Pons (tissue), 1 donor: ENCODE results near the gene EDRF1.
"Not testable (repeated sequence)": the region's sequence is repeated elsewhere in the genome, so short reads cannot be mapped to it uniquely, and the experiment has no call there.

Experiments
- DNase-seq: peaks from one replicate; pipeline ENCODE4 v3.0.0-alpha.2; 2016; ENCODE audit warnings: low spot score

EDRF1 gene

GRCh38 chr10:125707541-125708468, 11.7 kb upstream of the EDRF1 start:
- DNase-seq, result no peak

- no peak for DNase-seq
These were observed 10.5 kb upstream of the EDRF1 start for GRCh38 chr10:125708971-125709503.

DNA sequence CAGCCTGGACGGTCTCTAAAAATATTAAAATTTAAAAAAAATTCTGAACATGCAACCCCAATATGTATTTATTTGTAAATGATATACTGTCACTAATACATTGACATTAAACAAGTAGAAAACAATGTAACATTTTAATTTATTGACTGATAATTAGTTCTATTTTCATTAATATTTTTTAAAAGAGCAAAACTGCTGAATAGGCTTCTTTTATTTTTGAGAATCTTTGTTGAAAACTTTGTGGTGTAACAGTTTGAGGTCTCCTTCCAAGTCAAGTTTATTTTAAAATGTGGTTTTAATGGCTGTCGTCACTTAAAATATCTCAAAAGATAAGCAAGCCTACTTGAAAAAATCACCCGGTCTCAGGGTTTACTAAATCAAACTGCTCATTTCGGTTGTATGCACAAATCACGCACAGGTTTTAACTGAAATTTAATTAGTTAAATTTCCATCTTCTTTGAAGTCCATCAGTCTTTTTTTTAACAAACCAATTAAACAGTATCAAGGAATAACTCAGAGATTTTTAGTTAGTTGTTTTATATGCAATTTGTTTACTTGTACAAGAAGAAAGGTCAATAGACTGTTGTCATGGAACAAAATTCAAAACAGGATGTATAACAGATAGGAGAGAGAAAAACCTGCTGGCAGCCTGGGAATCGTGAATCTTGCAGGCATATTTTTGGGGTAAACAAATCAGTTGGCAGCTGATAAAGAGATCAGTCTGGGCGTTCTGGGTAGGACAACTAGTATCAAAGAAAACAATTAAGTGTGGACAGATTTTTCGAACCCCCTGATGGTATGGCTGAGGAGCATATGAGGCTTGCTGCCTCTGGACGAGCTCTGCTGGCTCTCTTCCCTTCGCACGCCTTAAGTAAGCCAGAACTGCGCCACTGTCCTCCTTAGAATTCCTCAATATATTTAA, 9.7 kb upstream of the EDRF1 start:
- DNase-seq, result no peak

GRCh38 chr10:125711110-125711750, 8.3 kb upstream of the EDRF1 start:
- no peak for DNase-seq

DNA sequence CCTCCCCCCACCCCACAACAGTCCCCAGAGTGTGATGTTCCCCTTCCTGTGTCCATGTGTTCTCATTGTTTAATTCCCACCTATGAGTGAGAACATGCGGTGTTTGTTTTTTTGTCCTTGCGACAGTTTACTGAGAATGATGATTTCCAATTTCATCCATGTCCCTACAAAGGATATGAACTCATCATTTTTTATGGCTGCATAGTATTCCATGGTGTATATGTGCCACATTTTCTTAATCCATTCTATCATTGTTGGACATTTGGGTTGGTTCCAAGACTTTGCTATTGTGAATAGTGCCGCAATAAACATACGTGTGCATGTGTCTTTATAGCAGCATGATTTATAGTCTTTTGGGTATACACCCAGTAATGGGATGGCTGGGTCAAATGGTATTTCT, 4.8 kb upstream of the EDRF1 start:
- not testable (repeated sequence) for DNase-seq

DNA sequence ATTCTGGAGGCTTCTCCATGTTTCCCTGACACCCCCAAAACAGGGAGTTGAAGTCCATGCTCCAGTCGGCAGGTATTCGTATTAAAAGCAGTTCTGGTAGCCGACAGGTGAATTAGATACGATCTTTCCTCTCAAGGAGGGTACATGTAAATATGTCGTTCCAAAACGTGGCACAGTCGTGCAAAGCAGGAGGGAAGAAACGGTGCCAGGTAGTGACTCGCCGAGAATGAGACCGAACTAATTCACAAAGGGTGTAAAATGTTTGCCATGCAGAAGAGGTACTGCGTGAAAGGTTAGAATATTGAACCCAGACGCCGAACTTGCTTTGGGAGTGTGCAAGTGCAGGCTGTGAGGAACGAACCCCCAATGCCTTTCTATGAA, 483 bp downstream of the EDRF1 start:
- peak; percentile 18 for DNase-seq

- DNase-seq, result no peak
These were observed 1.5 kb downstream of the EDRF1 start for GRCh38 chr10:125721035-125721434.

- no peak for DNase-seq
These were observed 3.3 kb downstream of the EDRF1 start for GRCh38 chr10:125722811-125723210.

- DNase-seq, result no peak
These were observed 7.4 kb downstream of the EDRF1 start for GRCh38 chr10:125726914-125727313.

GRCh38 chr10:125727436-125727835, 7.9 kb downstream of the EDRF1 start:
- no peak for DNase-seq

- DNase-seq, result no peak
These were observed 14.6 kb downstream of the EDRF1 start for GRCh38 chr10:125734148-125734547.

- no peak for DNase-seq
These were observed 15.3 kb downstream of the EDRF1 start for GRCh38 chr10:125734823-125735222.

- DNase-seq, result no peak
These were observed 18.7 kb downstream of the EDRF1 start for GRCh38 chr10:125738206-125738605.

DNA sequence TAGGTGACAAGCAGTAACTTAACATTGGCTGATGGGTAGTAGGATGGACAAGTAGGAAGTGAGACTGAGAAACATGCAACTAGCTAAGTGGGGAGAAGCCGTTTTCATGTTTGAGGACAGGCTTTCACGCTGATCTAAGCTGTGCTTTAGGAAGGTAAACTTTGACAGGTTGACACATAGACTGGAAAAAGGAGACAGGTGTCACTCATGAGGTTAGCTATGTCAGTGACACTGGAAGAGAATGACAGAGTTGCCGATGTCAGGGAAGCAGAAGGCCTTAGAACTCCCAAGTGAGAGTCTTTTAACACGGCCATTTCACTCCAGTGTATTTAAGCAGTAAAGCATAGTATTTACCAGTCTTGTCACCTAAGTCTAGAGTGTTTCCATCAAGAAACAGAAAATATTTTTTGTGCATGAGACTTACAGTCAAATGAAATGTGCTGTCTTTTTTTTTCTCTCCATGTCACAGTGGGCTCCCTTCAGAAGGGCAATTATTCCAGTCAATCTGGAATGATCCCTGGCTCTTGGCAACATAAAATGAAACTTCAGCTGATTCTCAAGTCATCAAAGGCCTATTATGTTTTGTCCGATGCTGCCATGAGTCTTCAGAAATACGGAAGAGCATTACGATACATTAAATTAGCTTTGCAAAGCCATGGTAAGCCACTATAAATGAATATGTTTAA, 20.6 kb downstream of the EDRF1 start:
- DNase-seq, result peak; percentile 69

- DNase-seq, result peak; percentile 12
These were observed 23.0 kb downstream of the EDRF1 start for GRCh38 chr10:125742465-125742864.

- DNase-seq, result no peak
These were observed 25.4 kb downstream of the EDRF1 start for GRCh38 chr10:125744909-125745308.

DNA sequence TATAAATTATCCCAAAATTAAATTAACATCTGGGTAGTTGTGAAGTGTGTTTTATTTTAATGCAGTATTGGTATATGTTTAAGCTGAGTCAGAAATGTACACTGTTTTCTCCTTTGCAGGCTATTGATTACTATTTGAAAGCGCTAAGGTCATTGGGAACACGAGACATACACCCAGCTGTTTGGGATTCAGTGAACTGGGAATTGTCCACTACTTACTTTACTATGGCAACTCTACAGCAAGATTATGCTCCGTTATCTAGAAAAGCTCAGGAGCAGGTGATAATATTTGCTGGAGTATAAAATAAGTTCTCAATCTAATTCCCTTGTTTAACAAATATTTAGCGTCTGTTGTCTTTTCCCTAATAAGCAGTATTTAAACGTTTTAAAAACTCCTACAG, 27.9 kb downstream of the EDRF1 start:
- DNase-seq, result no peak

DNA sequence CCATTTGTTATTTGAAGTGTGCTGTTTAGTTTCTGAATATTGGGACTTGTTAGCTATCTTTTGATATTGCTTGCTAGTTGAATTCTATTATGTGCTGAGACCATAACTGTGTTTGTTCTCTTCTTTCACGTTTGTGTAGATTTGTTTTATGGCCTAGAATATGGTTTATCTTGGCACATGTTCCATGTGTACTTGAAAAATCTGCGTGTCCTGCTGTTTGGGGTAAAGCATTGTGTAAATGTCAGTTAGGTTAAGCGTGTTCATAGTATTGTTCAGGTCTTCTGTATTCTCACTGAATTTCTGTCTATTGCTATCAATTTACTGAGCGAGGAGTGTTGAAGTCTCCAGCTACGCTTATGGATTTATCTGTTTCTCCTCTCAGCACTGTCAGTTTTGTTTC, 36.7 kb downstream of the EDRF1 start:
- DNase-seq, result no peak

- no peak for DNase-seq
These were observed 37.5 kb downstream of the EDRF1 start for GRCh38 chr10:125756853-125757487.

DNA sequence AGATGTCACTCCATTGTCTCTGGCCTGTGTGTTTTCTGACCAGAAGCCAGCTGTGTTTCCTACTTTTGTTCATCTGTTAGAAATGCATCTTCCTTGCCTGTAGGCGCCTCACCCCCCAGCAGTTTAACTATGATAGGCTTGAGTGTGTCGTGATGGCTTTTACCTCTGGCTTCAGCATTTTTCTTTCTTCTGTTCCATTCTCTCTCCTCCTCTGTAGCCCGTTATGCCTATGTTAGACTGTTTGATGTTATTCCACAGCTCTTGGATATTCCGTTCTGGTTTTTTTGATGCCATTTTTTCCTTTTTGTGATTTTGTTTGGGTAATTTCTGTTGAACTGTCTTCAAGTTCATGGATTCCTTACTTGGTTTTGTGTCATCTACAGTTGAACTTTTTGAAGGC, 38.2 kb downstream of the EDRF1 start:
- DNase-seq, result no peak

DNA sequence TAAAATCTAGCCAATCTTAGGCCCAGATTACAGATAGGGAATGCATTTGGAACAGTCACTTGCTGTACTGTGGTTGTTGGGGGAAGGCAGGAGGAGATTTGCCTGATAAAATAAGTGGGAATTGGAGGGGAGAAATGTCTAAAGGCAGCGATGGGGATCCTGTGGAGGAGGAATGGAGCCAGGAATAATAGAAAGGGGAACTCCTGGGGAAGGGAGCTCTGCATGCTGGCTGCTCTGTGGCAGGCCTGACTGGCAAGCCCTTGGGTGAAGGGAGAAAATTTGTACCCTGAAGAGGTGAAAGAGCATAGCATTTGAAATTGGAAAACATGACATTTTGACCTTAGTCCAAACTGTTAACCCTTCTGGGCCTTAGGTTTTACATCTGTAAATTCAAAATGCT, 42.5 kb downstream of the EDRF1 start:
- DNase-seq, result no peak
